D341Med (cell line): ENCODE data around the gene APBB2.
A peak's percentile ranks its signal among the peaks of the same experiment; 100 is the strongest.

Experiments used
- DNase-seq: peaks from one replicate; pipeline ENCODE4 v3.0.0; 2012; ENCODE audit warnings: low spot score

APBB2 gene

GRCh38 chr4:41189076-41189475 lies 25.3 kb downstream of the APBB2 start:
- DNase-seq = no peak

- no peak for DNase-seq
Measured at GRCh38 chr4:41185614-41186592, 28.4 kb downstream of the APBB2 start.

GRCh38 chr4:41184009-41184408 lies 30.3 kb downstream of the APBB2 start:
- DNase-seq = no peak

GRCh38 chr4:41183021-41183553 lies 31.3 kb downstream of the APBB2 start:
- DNase-seq = no peak

- DNase-seq = no peak
Measured at GRCh38 chr4:41181037-41181436, 33.3 kb downstream of the APBB2 start.

GRCh38 chr4:41179498-41180195 lies 34.7 kb downstream of the APBB2 start:
- DNase-seq = no peak

GRCh38 chr4:41178372-41179370 lies 35.7 kb downstream of the APBB2 start:
- no peak for DNase-seq

- no peak for DNase-seq
Measured at GRCh38 chr4:41177016-41177415, 37.3 kb downstream of the APBB2 start.

- DNase-seq = no peak
Measured at GRCh38 chr4:41176340-41176739, 38.0 kb downstream of the APBB2 start.

GRCh38 chr4:41175794-41176193 lies 38.5 kb downstream of the APBB2 start:
- DNase-seq = no peak

- no peak for DNase-seq
Measured at GRCh38 chr4:41174444-41174843, 39.9 kb downstream of the APBB2 start.

GRCh38 chr4:41172786-41173185 lies 41.6 kb downstream of the APBB2 start:
- DNase-seq = no peak

GRCh38 chr4:41169256-41169800 lies 45.0 kb downstream of the APBB2 start:
- DNase-seq = no peak

GRCh38 chr4:41167191-41167590 lies 47.2 kb downstream of the APBB2 start:
- no peak for DNase-seq

- DNase-seq = no peak
Measured at GRCh38 chr4:41164405-41164804, 49.9 kb downstream of the APBB2 start.

GRCh38 chr4:41161355-41161754 lies 53.0 kb downstream of the APBB2 start:
- no peak for DNase-seq

- no peak for DNase-seq
Measured at GRCh38 chr4:41160856-41161255, 53.5 kb downstream of the APBB2 start.

- no peak for DNase-seq
Measured at GRCh38 chr4:41160012-41160789, 54.1 kb downstream of the APBB2 start.

GRCh38 chr4:41158756-41159155 lies 55.6 kb downstream of the APBB2 start:
- DNase-seq = no peak

- no peak for DNase-seq
Measured at GRCh38 chr4:41158274-41158673, 56.1 kb downstream of the APBB2 start.

- DNase-seq = peak; percentile 61
Measured at GRCh38 chr4:41157009-41157408, 57.3 kb downstream of the APBB2 start.
